Stimulated activated CD8-positive, alpha-beta memory T cell treated with anti-CD3 and anti-CD28 coated beads, Interleukin-12 subunit alpha, Interleukin-12 subunit beta, amount 100 ng/mL, for 4 hours (primary cell): Measurements from ENCODE around the gene ELAVL4.

ENCODE experiments used
- DNase-seq: peaks from one replicate; pipeline ENCODE4 v3.0.0-alpha.2; 2020; ENCODE audit warnings: low read depth

ELAVL4 gene

DNA sequence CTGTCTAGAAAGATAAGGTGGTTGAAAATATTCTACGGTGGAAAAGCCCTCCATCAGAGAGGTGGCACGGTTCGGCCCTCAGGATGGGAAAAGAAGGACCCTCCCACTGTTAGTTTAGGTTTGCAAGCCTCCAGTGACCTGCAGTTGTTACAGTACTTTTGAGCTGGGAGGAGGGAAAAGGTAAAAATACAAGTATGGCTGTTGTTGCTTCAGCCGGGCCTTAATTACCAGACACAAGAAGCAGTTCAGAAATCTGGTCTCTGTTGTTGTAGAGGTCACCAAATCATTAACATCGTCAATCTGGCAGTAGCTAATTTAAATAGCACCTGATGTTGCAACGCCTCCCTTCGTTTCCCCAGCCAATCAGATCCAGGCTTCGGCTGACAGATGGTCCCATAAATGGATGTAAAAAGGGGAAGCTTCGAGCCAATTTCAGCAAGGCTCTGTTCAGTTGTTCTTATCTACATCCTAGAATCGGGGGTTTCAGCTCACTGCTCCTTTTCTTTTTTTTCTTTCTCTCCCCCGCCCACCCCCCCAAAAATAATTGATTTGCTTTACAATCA is at the start of gene ELAVL4:
TSS of gene ELAVL4 (plus strand) at position 424 of the 563 bp plus-strand sequence. CDS start 270 bp downstream, outside the sequence.
- no peak for DNase-seq

DNA sequence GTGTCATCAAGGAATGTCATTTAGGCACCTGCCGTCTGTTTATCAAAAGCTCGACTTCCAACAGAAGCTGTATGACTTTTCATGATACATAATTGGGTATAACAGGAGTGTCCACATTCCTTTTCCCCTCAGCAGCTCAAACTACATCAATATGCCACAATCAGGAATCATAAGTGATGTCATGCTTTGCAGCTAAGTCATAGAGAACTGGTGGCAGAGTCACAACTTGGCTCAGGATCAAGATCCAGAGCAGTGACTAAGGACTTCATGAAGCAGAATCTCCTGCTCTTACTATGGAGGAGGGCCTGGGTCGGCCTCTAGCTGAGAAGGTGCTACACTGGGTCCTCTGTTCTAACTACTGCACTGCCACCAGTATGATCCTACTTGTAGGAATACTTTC is 48.4 kb upstream of the ELAVL4 start:
- no peak for DNase-seq

DNA sequence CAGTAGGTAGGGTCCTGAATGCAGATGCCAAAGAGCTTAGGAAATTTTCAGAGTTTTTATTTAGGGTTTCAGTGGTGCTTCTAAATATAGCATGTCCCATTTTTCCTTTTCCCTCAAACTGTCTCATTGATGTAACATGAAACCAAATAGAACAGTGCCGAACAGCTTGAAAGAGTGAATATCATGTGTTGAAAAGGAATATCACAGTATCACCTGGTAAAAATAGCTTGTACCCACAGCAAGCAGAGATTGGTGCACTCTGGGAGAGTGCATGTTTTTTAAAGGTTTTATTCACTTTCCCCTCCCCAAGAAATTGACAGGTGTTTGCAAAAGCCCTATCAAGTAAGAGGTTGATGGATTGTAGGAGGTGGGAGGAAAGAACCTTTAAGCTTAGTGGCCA is 41.9 kb upstream of the ELAVL4 start:
- DNase-seq = no peak

DNA sequence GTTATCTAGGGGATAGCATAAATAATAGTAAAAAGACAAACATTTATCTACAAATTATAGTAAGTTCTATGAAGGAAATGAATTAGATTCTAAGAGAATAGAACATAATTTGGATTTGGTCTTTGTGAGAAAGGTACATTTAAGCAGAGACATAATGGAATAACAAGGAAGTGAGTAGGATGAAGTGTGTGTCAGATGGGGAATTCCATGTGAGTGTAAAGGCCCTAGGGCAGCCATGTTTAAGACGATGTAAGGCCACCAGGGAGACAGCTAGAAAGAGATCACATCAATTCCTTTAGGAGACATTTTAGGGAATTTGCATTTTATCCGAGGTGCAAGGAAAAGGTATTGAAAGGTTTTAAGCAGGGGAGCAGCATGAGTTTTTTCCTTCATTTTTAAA is 33.8 kb upstream of the ELAVL4 start:
- DNase-seq = no peak

DNA sequence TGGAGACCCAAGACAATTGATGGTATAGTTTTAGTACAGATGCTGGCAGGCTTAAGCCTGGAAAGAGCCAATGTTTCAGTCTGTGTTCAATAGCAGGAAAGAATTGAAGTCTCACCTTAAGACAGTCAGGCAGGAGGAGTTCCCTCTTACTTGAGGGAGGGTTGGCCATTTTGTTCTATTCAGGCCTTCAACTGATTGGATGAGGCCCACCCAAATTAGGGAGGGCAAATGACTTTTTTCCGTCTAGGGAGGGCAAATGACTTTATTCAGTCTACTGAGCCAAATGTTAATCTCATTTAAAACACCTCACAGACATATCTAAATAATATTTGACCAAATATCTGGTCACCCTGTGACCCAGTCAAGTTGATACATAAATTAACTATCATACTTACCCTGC is 31.4 kb upstream of the ELAVL4 start:
- DNase-seq = no peak

DNA sequence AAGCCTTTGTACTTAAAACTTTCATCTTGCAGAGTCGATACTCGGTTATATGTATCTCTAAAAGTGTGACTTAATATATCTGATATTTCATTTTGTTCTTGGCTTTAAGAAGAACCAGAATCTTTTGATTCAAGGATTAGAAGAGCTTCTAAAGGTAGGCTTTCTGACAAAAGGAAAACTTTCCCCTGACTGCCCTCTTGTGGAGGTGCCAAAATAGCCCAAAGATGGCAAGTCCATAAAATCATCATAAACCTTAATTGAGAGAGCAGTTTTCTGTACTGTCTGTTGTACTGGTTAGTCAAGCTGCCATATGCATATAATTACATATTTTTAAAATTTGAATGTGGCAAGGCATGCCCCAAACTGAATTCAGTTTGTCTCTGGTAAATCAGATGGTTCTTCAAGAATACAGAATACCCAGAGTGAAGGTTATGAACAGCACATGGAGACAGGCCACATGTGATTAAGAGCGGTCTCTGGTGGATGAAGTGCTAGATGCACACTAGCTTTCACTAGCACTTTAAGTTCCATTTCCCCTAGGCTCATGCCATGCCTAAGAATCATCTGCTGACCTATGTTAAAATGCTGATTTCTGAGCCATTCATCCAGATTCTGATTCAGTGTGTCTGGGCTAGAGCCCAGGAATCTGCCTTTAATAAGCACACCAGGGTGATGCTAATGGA is 27.7 kb upstream of the ELAVL4 start:
- no peak for DNase-seq

DNA sequence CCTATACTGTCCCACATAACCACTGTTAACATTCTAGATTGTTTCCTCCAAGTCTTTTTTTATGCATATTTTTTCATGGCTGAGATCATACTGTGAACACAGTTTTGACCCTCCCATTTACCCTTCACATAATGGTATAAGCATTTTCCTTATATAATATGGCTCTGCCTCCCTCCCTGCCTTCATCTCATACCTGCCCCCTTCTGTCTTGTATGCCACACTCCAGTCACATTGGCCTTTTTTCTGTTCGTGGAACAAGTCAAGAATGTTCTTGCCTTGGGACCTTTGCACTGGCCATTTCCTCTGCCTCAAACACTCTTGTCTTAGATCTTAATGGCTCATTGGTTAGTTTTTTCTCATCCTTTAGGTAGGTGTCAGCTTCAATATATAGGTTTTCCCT is 24.3 kb upstream of the ELAVL4 start:
- no peak for DNase-seq

GRCh38 chr1:50091068-50091467 is 17.7 kb upstream of the ELAVL4 start:
- DNase-seq = no peak

- no peak for DNase-seq
Observed at GRCh38 chr1:50095716-50096115, 13.0 kb upstream of the ELAVL4 start.

- no peak for DNase-seq
Observed at GRCh38 chr1:50097021-50097679, 11.6 kb upstream of the ELAVL4 start.

- DNase-seq = no peak
Observed at GRCh38 chr1:50097791-50098190, 10.9 kb upstream of the ELAVL4 start.

DNA sequence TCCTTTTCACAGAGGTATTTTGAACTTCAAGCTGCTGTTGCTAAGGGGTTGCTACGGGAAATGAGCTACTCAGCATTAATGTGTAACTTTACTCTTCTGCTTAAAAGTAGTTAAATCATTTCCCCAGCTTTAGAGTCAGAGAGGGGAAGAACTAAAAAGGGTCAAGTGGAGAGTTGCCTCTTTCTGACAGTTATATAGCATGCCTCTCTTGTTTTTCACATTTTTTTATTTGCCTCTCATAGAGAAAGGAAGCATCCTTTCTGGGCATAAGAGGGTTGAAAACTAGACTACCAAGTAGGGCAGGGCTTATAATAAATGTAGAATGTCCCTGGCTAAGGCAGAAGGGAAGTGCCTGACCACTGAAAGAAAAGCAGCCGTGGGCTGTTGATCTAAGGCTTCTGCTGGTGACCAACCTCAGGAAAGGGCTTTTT is 10.1 kb upstream of the ELAVL4 start:
- DNase-seq = no peak

DNA sequence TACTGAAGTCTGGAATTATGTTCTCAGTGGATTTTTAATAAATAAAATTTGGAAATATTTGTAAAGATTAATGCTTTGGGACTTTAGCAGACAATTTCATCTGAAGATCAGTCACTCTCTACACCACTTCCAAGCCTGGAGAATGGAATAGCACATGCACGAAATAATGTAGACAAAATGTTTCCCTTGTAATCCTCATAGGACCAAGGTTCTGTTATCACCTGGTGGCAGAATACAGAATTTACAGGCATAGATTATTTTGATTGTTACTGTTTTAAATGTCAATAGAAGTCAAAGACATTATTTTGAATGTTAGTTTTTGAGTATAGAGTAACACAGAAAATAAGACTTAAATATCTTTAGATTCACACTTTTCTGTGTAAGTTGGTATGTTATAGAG is 9.1 kb upstream of the ELAVL4 start:
- DNase-seq = no peak

DNA sequence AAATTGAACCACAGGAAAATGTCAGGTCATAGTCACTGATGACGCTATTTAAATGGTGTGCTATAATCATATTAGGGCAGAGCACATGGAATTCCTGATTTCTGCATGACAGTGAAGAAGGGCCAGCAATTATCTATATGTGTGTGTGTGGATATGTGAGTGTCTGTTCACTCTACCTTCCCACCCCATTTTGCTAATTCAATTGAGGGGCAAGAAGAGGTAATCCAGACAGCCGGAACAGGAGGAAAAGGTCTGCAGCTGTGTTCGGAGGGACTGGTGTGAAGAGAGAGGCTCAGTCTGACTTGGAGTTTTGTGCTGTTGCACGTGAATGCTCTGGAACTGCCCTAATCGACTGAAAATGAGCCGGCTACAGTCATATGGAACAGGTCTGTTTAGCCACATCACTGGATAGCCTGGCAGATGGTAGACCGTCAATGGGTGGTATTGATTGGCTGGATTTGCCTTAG is 5.1 kb upstream of the ELAVL4 start:
- DNase-seq = no peak

GRCh38 chr1:50105433-50105832 is 3.3 kb upstream of the ELAVL4 start:
- no peak for DNase-seq

GRCh38 chr1:50106095-50106761 is 2.5 kb upstream of the ELAVL4 start:
- DNase-seq = no peak

DNA sequence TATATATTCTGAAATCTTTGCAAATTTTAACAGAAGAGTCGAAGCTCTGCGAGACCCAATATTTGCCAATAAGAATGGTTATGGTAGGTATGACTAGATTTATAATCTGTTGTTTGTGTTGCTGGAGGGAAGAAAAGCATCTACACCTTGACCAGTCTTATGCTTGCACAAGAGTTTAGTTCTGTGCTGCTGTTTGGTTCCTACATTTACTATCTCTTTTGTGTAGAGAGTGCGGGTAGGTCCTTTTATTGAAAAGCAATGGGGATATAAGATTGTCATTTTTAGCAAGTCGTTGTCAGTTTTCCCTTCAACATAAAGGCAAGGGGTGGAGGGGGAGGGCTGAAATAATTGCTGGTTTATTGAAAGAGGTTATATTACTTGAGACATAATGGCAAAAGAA is 396 bp downstream of the ELAVL4 start:
- DNase-seq = no peak

DNA sequence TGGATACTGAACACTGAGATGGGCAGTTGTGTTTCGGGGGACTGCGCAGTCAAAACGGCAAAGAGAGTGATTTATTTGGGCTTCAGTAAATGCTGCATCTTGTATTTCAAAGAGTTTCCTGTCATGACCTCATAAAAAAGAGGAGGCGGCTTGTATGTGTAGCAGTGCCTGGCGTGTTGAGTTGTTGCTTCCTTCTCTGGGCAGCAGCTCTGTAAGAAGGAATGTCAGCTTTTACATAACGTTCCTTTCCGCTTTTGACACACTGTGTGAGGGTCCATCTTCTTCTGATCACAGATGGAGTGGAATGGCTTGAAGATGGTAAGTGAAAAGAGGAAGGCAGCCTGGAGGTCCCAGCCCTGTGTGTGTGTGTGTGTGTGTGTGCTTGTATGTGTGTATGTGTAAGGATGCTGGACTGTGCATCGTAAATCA is 941 bp downstream of the ELAVL4 start:
- DNase-seq = no peak

GRCh38 chr1:50110151-50110550 is 1.4 kb downstream of the ELAVL4 start:
- no peak for DNase-seq

GRCh38 chr1:50110656-50111055 is 1.9 kb downstream of the ELAVL4 start:
- DNase-seq = no peak

- DNase-seq = no peak
Observed at GRCh38 chr1:50111503-50111902, 2.8 kb downstream of the ELAVL4 start.

- no peak for DNase-seq
Observed at GRCh38 chr1:50112193-50112592, 3.5 kb downstream of the ELAVL4 start.

- no peak for DNase-seq
Observed at GRCh38 chr1:50123071-50123470, 14.4 kb downstream of the ELAVL4 start.
